Central memory CD4-positive, alpha-beta T cell (primary cell): ENCODE data around the gene ADGRD1.

Experiments
- DNase-seq: peaks from one replicate; pipeline ENCODE4 v3.0.0; 2022

ADGRD1 gene

GRCh38 chr12:131044760-131045381, 91.2 kb downstream of the ADGRD1 start:
- peak; percentile 9 for DNase-seq

GRCh38 chr12:131045705-131046460, 92.2 kb downstream of the ADGRD1 start:
- DNase-seq = no peak

GRCh38 chr12:131046813-131047788, 93.4 kb downstream of the ADGRD1 start:
- no peak for DNase-seq

GRCh38 chr12:131047789-131048610, 94.3 kb downstream of the ADGRD1 start:
- no peak for DNase-seq

- DNase-seq = no peak
Measured at GRCh38 chr12:131048611-131048990, 94.9 kb downstream of the ADGRD1 start.

- DNase-seq = no peak
Measured at GRCh38 chr12:131049002-131049401, 95.3 kb downstream of the ADGRD1 start.

- DNase-seq = no peak
Measured at GRCh38 chr12:131049549-131050339, 96.0 kb downstream of the ADGRD1 start.

GRCh38 chr12:131050463-131051154, 96.9 kb downstream of the ADGRD1 start:
- no peak for DNase-seq

- no peak for DNase-seq
Measured at GRCh38 chr12:131051155-131051473, 97.4 kb downstream of the ADGRD1 start.

GRCh38 chr12:131052063-131052781, 98.5 kb downstream of the ADGRD1 start:
- DNase-seq = no peak

GRCh38 chr12:131052929-131053328, 99.2 kb downstream of the ADGRD1 start:
- no peak for DNase-seq

GRCh38 chr12:131053567-131053966, 99.9 kb downstream of the ADGRD1 start:
- no peak for DNase-seq

GRCh38 chr12:131054345-131055092, 100.8 kb downstream of the ADGRD1 start:
- DNase-seq = no peak

- no peak for DNase-seq
Measured at GRCh38 chr12:131055093-131055465, 101.4 kb downstream of the ADGRD1 start.

- no peak for DNase-seq
Measured at GRCh38 chr12:131055596-131056233, 102.0 kb downstream of the ADGRD1 start.

- DNase-seq = no peak
Measured at GRCh38 chr12:131056626-131057025, 102.9 kb downstream of the ADGRD1 start.

GRCh38 chr12:131057211-131057721, 103.6 kb downstream of the ADGRD1 start:
- no peak for DNase-seq

- DNase-seq = no peak
Measured at GRCh38 chr12:131057722-131058515, 104.2 kb downstream of the ADGRD1 start.
